GM18507 (cell line): ENCODE results near the gene DEF6.

Experiments
- DNase-seq: peaks from one replicate; pipeline ENCODE4 v3.0.0; 2011; ENCODE audit warnings: low read depth; ENCODE audit not compliant: insufficient read length; ENCODE audit errors: extremely low spot score
- FAIRE-seq: peaks from 2 replicates; lab custom pipeline; 2011; peaks lifted over from hg19 to GRCh38; lab: Jason Lieb, UNC

DEF6 gene

DNA sequence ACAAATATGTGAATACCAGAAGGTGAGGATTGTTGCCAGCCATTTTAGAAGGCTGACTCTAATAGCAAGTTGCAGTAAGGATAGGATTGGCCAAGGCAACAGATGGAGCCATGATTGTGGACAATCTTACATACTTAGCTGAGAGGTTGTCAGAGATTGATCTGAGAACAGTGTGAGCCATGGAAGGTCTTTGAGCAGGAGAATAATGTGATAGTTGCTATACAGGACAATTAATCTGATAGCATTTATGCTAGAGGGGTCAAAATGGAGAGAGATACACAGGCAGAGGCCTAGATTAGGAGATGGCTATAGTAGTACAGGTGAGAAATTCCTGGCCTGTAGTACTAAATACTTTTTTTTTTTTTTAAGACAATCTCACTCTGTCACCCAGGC, 68.6 kb downstream of the DEF6 start:
- no peak for FAIRE-seq
- no peak for DNase-seq

DNA sequence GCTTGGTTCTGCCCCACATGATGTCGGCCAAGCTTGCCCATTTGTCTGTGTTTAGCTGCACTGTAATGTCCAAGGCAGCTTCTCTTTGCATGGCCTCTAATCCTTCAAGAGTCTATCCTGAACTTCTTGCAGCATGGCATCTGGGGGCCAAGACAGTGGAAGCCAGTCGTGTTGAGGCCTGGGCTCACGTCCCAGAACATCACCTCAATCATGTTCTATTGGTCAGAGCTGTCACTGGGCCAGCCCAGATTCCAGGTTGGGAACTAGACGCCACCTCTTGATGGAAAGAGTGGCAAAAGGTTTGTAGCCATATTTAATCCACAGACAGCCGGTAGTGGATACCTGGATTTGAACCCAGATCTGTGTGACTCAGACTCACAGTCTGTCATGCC, 70.0 kb downstream of the DEF6 start:
- no peak for DNase-seq
- no peak for FAIRE-seq

DNA sequence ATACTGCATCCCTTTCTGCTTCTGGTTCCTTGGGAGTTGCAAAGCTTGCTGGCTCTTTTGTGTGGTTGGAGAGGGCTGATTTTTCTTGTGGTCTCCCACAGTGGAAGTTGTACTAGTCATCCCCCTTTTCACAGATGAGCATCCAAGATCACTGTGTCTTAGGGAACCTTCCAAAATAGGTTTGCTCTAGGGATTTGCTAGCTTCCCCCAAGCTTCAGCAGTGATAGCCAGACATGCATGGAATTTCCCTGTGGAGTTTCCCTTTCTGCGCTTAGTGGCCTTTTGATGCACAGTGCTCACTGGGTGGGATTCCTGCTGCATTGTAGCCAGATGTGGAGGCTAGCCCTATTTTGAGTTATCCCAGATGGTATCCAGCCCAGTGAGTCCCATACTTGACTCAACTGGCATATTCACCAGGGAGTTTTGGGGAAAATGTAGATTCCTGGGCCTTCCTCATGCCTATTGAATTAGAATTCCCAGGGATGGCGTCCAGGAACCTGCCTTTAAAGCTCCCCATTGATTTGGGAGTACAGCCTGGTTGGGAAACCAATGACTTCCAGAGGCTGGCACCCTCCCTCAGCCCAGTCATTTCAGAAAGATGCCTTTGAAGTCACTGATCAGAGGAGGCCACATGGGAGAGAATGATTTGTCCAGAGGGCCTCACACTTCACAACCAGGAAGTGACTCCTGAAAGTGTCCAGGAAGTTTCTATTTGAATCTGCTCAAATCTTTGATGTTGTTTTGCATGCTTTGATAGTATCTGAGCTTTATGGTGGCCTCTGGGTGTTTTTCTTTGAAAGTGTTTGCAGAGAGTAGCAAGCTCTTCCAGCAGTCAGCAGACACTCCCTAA, 70.6 kb downstream of the DEF6 start:
- FAIRE-seq (peak; percentile 62), DNase-seq (no peak)

DNA sequence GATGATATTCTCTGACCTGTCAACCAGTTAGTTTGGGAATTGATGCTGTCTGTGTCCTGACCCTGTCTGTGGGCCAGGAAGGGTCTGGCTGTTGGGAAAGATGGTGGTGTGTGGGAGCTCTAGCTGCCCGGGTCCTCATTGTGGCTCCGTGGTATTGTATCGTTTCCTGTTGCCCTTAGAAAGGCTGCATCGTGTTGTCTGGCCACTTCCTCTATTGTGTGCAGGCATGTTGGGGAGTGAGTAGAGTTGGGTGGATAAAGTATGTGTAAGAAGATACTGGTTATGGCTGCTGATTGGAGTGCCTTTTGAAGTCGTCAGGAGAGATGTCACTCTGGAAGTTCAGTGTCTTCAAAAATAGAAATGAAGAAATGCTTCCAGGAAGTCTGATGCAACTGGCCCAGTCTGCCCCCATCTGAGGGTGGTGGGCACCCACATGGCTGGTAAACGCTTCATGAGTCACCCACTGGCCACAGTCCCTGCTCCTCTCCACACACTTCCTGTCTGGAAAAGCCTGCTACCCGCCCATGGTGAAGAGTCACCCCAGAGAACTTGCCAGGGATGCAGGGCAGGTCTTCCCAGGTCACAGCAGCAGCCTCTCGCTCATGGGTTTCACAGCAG, 72.6 kb downstream of the DEF6 start:
- DNase-seq (no peak), FAIRE-seq (peak; percentile 70)

DNA sequence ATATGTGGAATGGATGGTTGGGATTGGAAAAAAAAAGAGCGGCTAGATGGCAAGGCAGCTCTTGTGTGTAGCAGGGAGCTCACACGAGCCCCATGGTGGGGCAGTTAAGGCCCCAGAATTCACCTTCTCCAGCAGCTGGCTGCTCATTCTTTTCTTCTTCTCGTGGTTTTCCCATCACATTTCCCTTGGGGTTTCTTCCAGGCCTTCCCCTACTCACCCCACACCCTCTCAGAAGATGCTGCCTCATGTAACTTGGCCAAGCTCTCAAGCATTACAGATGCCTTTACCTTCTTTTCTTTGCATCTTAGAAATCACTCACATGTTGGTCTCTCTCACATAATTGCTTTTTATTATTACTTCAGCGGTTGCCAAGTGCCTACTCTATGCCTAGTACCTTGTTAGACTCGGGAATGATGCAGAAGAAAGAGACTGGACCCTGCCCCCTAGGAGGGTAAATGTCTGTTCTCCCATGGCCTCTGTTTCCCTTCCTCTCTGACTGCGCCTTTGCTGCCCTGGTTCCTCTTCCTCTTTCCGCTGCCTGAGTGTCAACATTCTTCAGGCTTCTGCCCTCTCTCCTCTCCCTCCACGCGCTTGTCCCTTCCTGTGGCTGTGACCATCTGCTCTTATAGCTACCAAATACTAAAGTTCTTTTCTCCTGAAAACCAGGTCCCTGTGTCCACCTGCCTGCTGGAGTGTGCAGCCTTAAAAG, 73.3 kb downstream of the DEF6 start:
- FAIRE-seq, result peak; percentile 75
- DNase-seq, result no peak
